Omental fat pad (tissue), 4 donors: ENCODE data around the gene SYT17. TPM values are rescaled to one million over a fixed set of nuclear protein-coding genes. Genes with fewer than 3 reads are reported as not detected.

Source experiments
- ATAC-seq: fragments of 150-250 bp; one replicate; pipeline ENCODE4 v1.9.1; 2016; ENCODE audit warnings: mild to moderate bottlenecking, moderate library complexity; ENCODE audit not compliant: low FRiP score
- DNase-seq: peaks from one replicate; pipeline ENCODE4 v3.0.0-alpha.2; 2019; ENCODE audit warnings: low spot score
- CTCF ChIP-seq, 3 donors: fragments of 450-650 bp; IDR thresholded peaks; one replicate each; pipeline ENCODE4 v1.5.1; 2016 to 2017; ENCODE audit warnings: antibody characterized with exemption in 3 of 3, mild to moderate bottlenecking in 3 of 3, moderate library complexity in 2 of 3
- total RNA-seq, 4 donors: library from RNA; depleted of rRNA; stranded (reverse); fragments of >200 nt; gene quantifications; one replicate each; pipeline ENCODE4 v1.1.0, GENCODE V29; 2016

SYT17 gene
- total RNA-seq, 4 donors from 2014 or later: 3.0 to 15.9 (median 7.1) TPM

- TF ChIP-seq CTCF (IDR thresholded peaks at IDR 0.05): no peak
- DNase-seq (no peak), ATAC-seq (no peak)
Measured at GRCh38 chr16:19299565-19299964, 131.5 kb downstream of the SYT17 start.

- DNase-seq (no peak), ATAC-seq (no peak)
- TF ChIP-seq CTCF (IDR thresholded peaks at IDR 0.05): no peak
Measured at GRCh38 chr16:19301931-19302330, 133.9 kb downstream of the SYT17 start.

- no peak for TF ChIP-seq CTCF (IDR thresholded peaks at IDR 0.05)
- no peak for DNase-seq
- ATAC-seq: no peak
Measured at GRCh38 chr16:19304750-19305149, 136.7 kb downstream of the SYT17 start.

GRCh38 chr16:19305443-19305842, 137.4 kb downstream of the SYT17 start:
- no peak for TF ChIP-seq CTCF (IDR thresholded peaks at IDR 0.05)
- DNase-seq (no peak), ATAC-seq (no peak)

GRCh38 chr16:19307587-19308241, 139.7 kb downstream of the SYT17 start:
- no peak for TF ChIP-seq CTCF (IDR thresholded peaks at IDR 0.05)
- DNase-seq (no peak), ATAC-seq (no peak)

- DNase-seq: no peak
- no peak for TF ChIP-seq CTCF (IDR thresholded peaks at IDR 0.05)
- ATAC-seq: no peak
Measured at GRCh38 chr16:19308392-19308791, 140.4 kb downstream of the SYT17 start.

GRCh38 chr16:19309178-19309577, 141.1 kb downstream of the SYT17 start:
- ATAC-seq (no peak), DNase-seq (no peak)
- no peak for TF ChIP-seq CTCF (IDR thresholded peaks at IDR 0.05)
